Thoracic aorta endothelial cell (primary cell): ENCODE data around the gene TIMM44. TPM values are rescaled to one million over a fixed set of nuclear protein-coding genes. Genes with fewer than 3 reads are reported as not detected.

Experiments used
- total RNA-seq: library from RNA; depleted of rRNA; stranded (reverse); fragments of >200 nt; gene quantifications from 2 replicates; pipeline ENCODE4 v1.2.3, GENCODE V29; 2012

Gene TIMM44
- total RNA-seq: 51.7 and 52.0 TPM in 2 replicates

GRCh38 chr19:7943444-7944176 lies at the start of gene TIMM44:
TIMM44 (minus strand) TSS chr19:7943666; CDS start chr19:7943651, 15 bp downstream.

GRCh38 chr19:7926021-7926726 lies 17.3 kb downstream of the TIMM44 start, which contains the start of gene CTXN1:
CTXN1 (minus strand) TSS chr19:7926135; CDS start chr19:7925538, 597 bp downstream.

GRCh38 chr19:7919610-7920518 lies 23.6 kb downstream of the TIMM44 start, which contains the start of gene SNAPC2:
SNAPC2 (plus strand) TSS chr19:7920338; CDS start chr19:7920367, 29 bp downstream.

GRCh38 chr19:7914598-7915045 lies 28.8 kb downstream of the TIMM44 start, which contains the start of gene TGFBR3L:
TGFBR3L (plus strand) TSS chr19:7914830.

GRCh38 chr19:7903244-7904073 lies 40.0 kb downstream of the TIMM44 start, which contains the start of gene MAP2K7:
MAP2K7 (plus strand) TSS chr19:7903877; CDS start chr19:7903945, 68 bp downstream.

GRCh38 chr19:7888145-7888825 lies 55.2 kb downstream of the TIMM44 start, which contains the start of gene LRRC8E:
LRRC8E (plus strand) TSS chr19:7888510; CDS start chr19:7895604, 7,094 bp downstream.

Other genes starting within 250 kb of the TIMM44 start
- gene FCER2, start 241.5 kb downstream of the TIMM44 start, total RNA-seq: not detected in 2 replicates
- gene CLEC4G, start 211.6 kb downstream of the TIMM44 start, total RNA-seq: not detected in 2 replicates
- gene CD209, start 196.1 kb downstream of the TIMM44 start, total RNA-seq: not detected in 2 replicates
- not detected in 2 replicates for gene CLEC4M, start 180.4 kb downstream of the TIMM44 start, total RNA-seq
- 9.6 and 13.8 TPM in 2 replicates for gene EVI5L, start 113.4 kb downstream of the TIMM44 start, total RNA-seq
- gene PRR36, start 69.3 kb downstream of the TIMM44 start, total RNA-seq: not detected in 2 replicates
- 1.5 and 2.0 TPM in 2 replicates for gene LRRC8E, start 55.2 kb downstream of the TIMM44 start, total RNA-seq
- gene MAP2K7, start 39.8 kb downstream of the TIMM44 start, total RNA-seq: 8.6 and 11.7 TPM in 2 replicates
- gene TGFBR3L, start 28.8 kb downstream of the TIMM44 start, total RNA-seq: 0.43 and 0.93 TPM in 2 replicates
- gene SNAPC2, start 23.3 kb downstream of the TIMM44 start, total RNA-seq: 19.5 and 25.6 TPM in 2 replicates
- 6.0 and 11.0 TPM in 2 replicates for gene CTXN1, start 17.5 kb downstream of the TIMM44 start, total RNA-seq
- 48.4 and 69.4 TPM in 2 replicates for gene ELAVL1, start 62.0 kb upstream of the TIMM44 start, total RNA-seq
- gene CCL25, start 109.1 kb upstream of the TIMM44 start, total RNA-seq: not detected in 2 replicates
- gene FBN3, start 205.9 kb upstream of the TIMM44 start, total RNA-seq: not detected in 2 replicates